KMS-11 (cell line): ENCODE data around the gene DAZAP1.
A peak's percentile ranks its signal among the peaks of the same experiment; 100 is the strongest.

Source experiments
- H2AFZ ChIP-seq: fragments of 200-600 bp; sonication (generic); 2 replicates; pipeline ENCODE4 v1.6.1; 2016; ENCODE audit warnings: antibody characterized with exemption, mixed run types, low read depth
- H3K27ac ChIP-seq: fragments of 200-600 bp; sonication (generic); 2 replicates; pipeline ENCODE4 v1.6.1; 2016; ENCODE audit warnings: mild to moderate bottlenecking, mixed run types
- H3K27me3 ChIP-seq: fragments of 200-600 bp; sonication (generic); 2 replicates; pipeline ENCODE4 v1.6.1; 2017; ENCODE audit warnings: mild to moderate bottlenecking, low read depth, mixed run types, moderate library complexity; ENCODE audit not compliant: insufficient read depth
- H3K36me3 ChIP-seq: fragments of 200-600 bp; sonication (generic); 2 replicates; pipeline ENCODE4 v1.6.1; 2017; ENCODE audit warnings: mild to moderate bottlenecking, mixed run types; ENCODE audit not compliant: insufficient read depth
- H3K4me1 ChIP-seq: fragments of 200-600 bp; sonication (generic); 2 replicates; pipeline ENCODE4 v1.6.1; 2016; ENCODE audit warnings: mild to moderate bottlenecking, low read depth, mixed run types; ENCODE audit not compliant: poor library complexity, severe bottlenecking
- H3K4me2 ChIP-seq: fragments of 200-600 bp; sonication (generic); 2 replicates; pipeline ENCODE4 v1.7.0; 2016; ENCODE audit warnings: mild to moderate bottlenecking, mixed run types
- H3K4me3 ChIP-seq: fragments of 200-600 bp; sonication (generic); IDR thresholded peaks from 2 replicates; pipeline ENCODE4 v1.6.1; 2017; ENCODE audit warnings: low read depth, low read length, mixed read lengths; ENCODE audit not compliant: insufficient read depth
- H3K79me2 ChIP-seq: fragments of 200-600 bp; sonication (generic); 2 replicates; pipeline ENCODE4 v1.6.1; 2016; ENCODE audit warnings: low read depth, mixed run types; ENCODE audit not compliant: insufficient read depth
- H3K9ac ChIP-seq: fragments of 200-600 bp; sonication (generic); 2 replicates; pipeline ENCODE4 v1.6.1; 2016; ENCODE audit warnings: mild to moderate bottlenecking, mixed run types
- H4K20me1 ChIP-seq: fragments of 200-600 bp; sonication (generic); 2 replicates; pipeline ENCODE4 v1.6.1; 2016; ENCODE audit warnings: mild to moderate bottlenecking, mixed run types; ENCODE audit not compliant: insufficient read depth
- TF ChIP-seq, protein P1 (sequence below): fragments of 200-600 bp; sonication (generic); conservative IDR thresholded peaks from 2 replicates; pipeline ENCODE4 v1.6.1; 2017; ENCODE audit warnings: low read depth, mild to moderate bottlenecking, antibody characterized with exemption, low read length, moderate library complexity, mixed read lengths

DAZAP1 gene

DNA sequence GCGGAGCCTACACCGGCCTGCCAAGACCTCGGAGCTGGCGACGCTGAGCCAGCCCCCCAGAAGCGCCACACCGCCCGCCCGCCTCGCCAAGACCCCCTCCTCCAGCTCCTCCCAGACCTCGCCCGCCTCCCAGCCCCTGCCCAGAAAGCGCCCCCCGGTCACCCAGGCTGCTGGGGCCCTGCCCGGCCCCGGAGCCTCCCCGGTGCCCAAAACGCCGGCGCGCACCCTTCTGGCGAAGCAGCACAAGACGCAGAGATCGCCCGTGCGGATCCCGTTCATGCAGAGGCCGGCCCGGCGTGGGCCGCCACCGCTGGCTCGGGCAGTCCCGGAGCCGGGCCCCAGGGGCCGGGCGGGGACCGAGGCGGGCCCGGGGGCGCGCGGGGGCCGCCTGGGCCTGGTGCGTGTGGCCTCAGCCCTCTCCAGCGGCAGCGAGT, 61.5 kb downstream of the DAZAP1 start:
- H3K4me2 ChIP-seq, result no peak overlapping the region
- no peaks in the 10 kb centered on the region for H3K36me3 ChIP-seq
- no peaks in the 10 kb centered on the region for H4K20me1 ChIP-seq
- H2AFZ ChIP-seq, result no peak overlapping the region
- no peak overlapping the region for H3K27ac ChIP-seq
- H3K9ac ChIP-seq, result no peak overlapping the region
- TF ChIP-seq, protein P1, sequence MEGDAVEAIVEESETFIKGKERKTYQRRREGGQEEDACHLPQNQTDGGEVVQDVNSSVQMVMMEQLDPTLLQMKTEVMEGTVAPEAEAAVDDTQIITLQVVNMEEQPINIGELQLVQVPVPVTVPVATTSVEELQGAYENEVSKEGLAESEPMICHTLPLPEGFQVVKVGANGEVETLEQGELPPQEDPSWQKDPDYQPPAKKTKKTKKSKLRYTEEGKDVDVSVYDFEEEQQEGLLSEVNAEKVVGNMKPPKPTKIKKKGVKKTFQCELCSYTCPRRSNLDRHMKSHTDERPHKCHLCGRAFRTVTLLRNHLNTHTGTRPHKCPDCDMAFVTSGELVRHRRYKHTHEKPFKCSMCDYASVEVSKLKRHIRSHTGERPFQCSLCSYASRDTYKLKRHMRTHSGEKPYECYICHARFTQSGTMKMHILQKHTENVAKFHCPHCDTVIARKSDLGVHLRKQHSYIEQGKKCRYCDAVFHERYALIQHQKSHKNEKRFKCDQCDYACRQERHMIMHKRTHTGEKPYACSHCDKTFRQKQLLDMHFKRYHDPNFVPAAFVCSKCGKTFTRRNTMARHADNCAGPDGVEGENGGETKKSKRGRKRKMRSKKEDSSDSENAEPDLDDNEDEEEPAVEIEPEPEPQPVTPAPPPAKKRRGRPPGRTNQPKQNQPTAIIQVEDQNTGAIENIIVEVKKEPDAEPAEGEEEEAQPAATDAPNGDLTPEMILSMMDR, result no peak
- peaks cover 16% of the 10 kb centered on the region for H3K27me3 ChIP-seq
- no peaks in the 10 kb centered on the region for H3K79me2 ChIP-seq
- H3K4me1 ChIP-seq, result peaks cover 9% of the 10 kb centered on the region
- no peak overlapping the region for H3K4me3 ChIP-seq

DNA sequence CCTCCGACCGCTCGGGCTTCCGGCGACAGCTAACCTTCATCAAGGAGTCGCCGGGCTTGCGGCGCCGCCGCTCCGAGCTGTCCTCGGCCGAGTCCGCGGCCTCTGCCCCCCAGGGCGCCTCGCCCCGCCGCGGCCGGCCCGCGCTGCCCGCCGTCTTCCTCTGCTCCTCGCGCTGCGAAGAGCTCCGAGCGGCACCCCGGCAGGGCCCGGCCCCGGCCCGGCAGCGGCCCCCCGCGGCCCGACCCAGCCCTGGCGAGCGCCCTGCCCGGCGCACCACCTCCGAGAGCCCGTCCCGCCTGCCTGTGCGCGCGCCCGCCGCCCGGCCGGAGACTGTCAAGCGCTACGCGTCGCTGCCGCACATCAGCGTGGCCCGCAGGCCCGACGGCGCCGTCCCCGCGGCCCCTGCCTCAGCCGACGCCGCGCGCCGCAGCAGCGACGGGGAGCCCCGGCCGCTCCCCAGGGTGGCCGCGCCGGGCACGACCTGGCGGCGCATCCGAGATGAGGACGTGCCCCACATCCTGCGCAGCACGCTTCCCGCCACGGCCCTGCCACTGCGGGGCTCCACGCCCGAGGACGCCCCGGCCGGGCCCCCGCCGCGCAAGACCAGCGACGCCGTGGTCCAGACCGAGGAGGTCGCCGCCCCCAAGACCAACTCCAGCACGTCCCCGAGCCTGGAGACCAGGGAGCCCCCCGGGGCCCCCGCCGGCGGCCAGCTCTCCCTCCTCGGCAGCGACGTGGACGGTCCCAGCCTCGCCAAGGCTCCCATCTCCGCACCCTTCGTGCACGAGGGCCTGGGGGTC, 62.1 kb downstream of the DAZAP1 start:
- H3K9ac ChIP-seq, result no peak overlapping the region
- H3K36me3 ChIP-seq, result no peaks in the 10 kb centered on the region
- H3K79me2 ChIP-seq, result no peaks in the 10 kb centered on the region
- TF ChIP-seq, protein P1, result no peak
- H3K27ac ChIP-seq, result no peak overlapping the region
- H3K27me3 ChIP-seq, result peaks cover 16% of the 10 kb centered on the region
- H4K20me1 ChIP-seq, result no peaks in the 10 kb centered on the region
- peak overlapping the region; percentile 68; the same call in 1 of the 2 replicates for H3K4me2 ChIP-seq
- no peak overlapping the region for H3K4me3 ChIP-seq
- H3K4me1 ChIP-seq, result peaks cover 9% of the 10 kb centered on the region
- no peak overlapping the region for H2AFZ ChIP-seq

DNA sequence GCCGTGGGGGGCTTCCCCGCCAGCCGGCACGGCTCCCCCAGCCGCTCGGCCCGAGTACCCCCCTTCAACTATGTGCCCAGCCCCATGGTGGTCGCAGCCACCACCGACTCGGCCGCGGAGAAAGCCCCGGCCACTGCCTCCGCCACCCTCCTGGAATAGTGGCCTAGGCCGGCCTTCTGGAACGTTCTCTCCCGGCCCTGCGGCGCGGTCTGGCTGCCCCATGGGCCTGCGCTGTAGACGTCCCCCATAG, 62.6 kb downstream of the DAZAP1 start:
- Histone ChIP-seq H3K27me3 (peaks cover 16% of the 10 kb centered on the region), H4K20me1 (no peaks in the 10 kb centered on the region), H3K79me2 (no peaks in the 10 kb centered on the region), H3K4me1 (peaks cover 9% of the 10 kb centered on the region), H3K36me3 (no peaks in the 10 kb centered on the region), H3K4me3 (no peak overlapping the region), H3K4me2 (peak overlapping the region; percentile 68), H3K27ac (no peak overlapping the region), H2AFZ (no peak overlapping the region), H3K9ac (no peak overlapping the region)
- TF ChIP-seq, protein P1, result no peak

DNA sequence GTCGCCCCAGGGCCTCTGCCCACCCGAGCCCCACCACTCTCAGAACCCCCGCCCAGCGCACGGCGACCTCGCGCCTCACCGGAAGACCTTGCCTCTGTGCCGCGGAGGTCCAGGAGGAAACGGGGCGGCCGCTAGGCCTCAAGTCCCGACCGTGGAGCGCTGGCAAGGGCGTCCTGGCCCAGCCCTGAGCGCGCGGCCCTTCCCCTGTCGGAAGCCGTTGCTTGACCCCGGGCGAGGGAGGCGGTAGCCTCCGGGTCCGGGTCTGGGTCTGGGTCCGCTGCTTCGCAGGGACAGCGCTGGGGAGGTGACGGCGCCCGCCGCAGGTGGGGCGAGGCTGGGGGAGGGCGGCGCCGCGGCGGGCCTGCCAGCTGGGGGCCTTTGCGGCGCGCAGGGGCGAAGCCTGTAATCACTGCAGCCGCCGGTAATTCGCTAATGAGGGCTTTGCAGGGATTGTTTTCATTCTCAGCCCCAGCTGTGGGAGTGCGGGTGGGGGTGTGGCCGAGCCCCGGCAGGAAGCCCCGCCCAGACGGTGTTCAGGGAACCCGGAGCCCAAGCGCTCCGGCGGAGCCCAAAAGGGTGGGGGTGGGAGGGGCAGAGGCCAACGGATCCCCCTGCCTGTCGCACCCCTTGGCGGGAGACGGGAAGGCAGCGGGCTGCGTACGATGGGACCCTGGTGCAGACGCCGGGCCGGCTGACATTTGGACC, 63.1 kb downstream of the DAZAP1 start:
- no peak overlapping the region for H3K27ac ChIP-seq
- H3K9ac ChIP-seq, result no peak overlapping the region
- no peaks in the 10 kb centered on the region for H4K20me1 ChIP-seq
- H3K27me3 ChIP-seq, result peaks cover 16% of the 10 kb centered on the region
- no peak overlapping the region; the same call in 1 of the 2 replicates for H2AFZ ChIP-seq
- H3K79me2 ChIP-seq, result no peaks in the 10 kb centered on the region
- TF ChIP-seq, protein P1, result no peak
- H3K36me3 ChIP-seq, result no peaks in the 10 kb centered on the region
- H3K4me1 ChIP-seq, result peaks cover 9% of the 10 kb centered on the region
- H3K4me3 ChIP-seq, result no peak overlapping the region
- peak overlapping the region; percentile 68 for H3K4me2 ChIP-seq
